Loucy (cell line): Measurements from ENCODE around the gene GALNT9.

Experiments
- H2AFZ ChIP-seq: fragments of 200-600 bp; sonication (generic); 2 replicates; pipeline ENCODE4 v1.6.0; 2016; ENCODE audit warnings: antibody characterized with exemption, mild to moderate bottlenecking, low read length, moderate library complexity
- H3F3A ChIP-seq: fragments of 200-600 bp; 2 replicates; pipeline ENCODE4 v1.6.0; 2016; ENCODE audit warnings: antibody characterized with exemption, low read depth, mild to moderate bottlenecking
- H3K27me3 ChIP-seq: fragments of 200-600 bp; sonication (generic); 2 replicates; pipeline ENCODE4 v1.6.1; 2014; ENCODE audit warnings: low read length, mild to moderate bottlenecking; ENCODE audit not compliant: insufficient read depth, poor library complexity, severe bottlenecking
- H3K36me3 ChIP-seq: fragments of 200-600 bp; sonication (generic); 2 replicates; pipeline ENCODE4 v1.6.1; 2016; ENCODE audit warnings: low read length; ENCODE audit not compliant: insufficient read depth
- H3K4me1 ChIP-seq: fragments of 200-600 bp; sonication (generic); 2 replicates; pipeline ENCODE4 v1.5.1; 2014; ENCODE audit warnings: low read length, mild to moderate bottlenecking; ENCODE audit not compliant: insufficient read depth, poor library complexity, severe bottlenecking
- H3K4me2 ChIP-seq: fragments of 200-600 bp; sonication (generic); 2 replicates; pipeline ENCODE4 v1.6.0; 2014; ENCODE audit warnings: antibody characterized with exemption, low read length, low read depth, mild to moderate bottlenecking; ENCODE audit not compliant: poor library complexity, severe bottlenecking
- H3K4me3 ChIP-seq: fragments of 200-600 bp; sonication (generic); 2 replicates; pipeline ENCODE4 v1.5.1; 2014; ENCODE audit warnings: low read length, mild to moderate bottlenecking, mixed read lengths; ENCODE audit not compliant: poor library complexity, severe bottlenecking
- H3K79me2 ChIP-seq: fragments of 200-600 bp; sonication (generic); 2 replicates; pipeline ENCODE4 v1.6.1; 2014; ENCODE audit warnings: low read length; ENCODE audit not compliant: insufficient read depth
- H3K9ac ChIP-seq: fragments of 200-600 bp; sonication (generic); 2 replicates; pipeline ENCODE4 v1.6.0; 2014; ENCODE audit warnings: mild to moderate bottlenecking, low read depth, low read length, moderate library complexity; ENCODE audit not compliant: poor library complexity, severe bottlenecking
- H3K9me2 ChIP-seq: fragments of 200-600 bp; sonication (generic); replicated peaks from 2 replicates; pipeline ENCODE4 v1.6.1; 2016; ENCODE audit warnings: low read depth, low read length, mixed read lengths
- H3K9me3 ChIP-seq: fragments of 200-600 bp; sonication (generic); 2 replicates; pipeline ENCODE4 v1.6.1; 2014; ENCODE audit warnings: mild to moderate bottlenecking, antibody characterized with exemption, low read length, low read depth; ENCODE audit not compliant: insufficient read depth
- H4K20me1 ChIP-seq: fragments of 200-600 bp; sonication (generic); 2 replicates; pipeline ENCODE4 v1.6.0; 2014; ENCODE audit warnings: antibody characterized with exemption, low read length, mild to moderate bottlenecking; ENCODE audit not compliant: insufficient read depth, poor library complexity, severe bottlenecking
- EZH2phosphoT487 ChIP-seq: fragments of 200-600 bp; IDR thresholded peaks from 2 replicates; pipeline ENCODE4 v1.6.1; 2018; ENCODE audit warnings: antibody characterized with exemption, mild to moderate bottlenecking, moderate library complexity, borderline replicate concordance
- TF ChIP-seq, protein P1 (sequence below): fragments of 200-600 bp; sonication (generic); conservative IDR thresholded peaks from 2 replicates; pipeline ENCODE4 v1.5.1; 2014; ENCODE audit warnings: mild to moderate bottlenecking, antibody characterized with exemption, low read length

GALNT9 gene

GRCh38 chr12:132147423-132148367, 181.7 kb downstream of the GALNT9 start:
- Histone ChIP-seq H3K4me3 (no peak overlapping the region), H3K36me3 (peaks cover 6% of the 10 kb centered on the region; the same call in 1 of the 2 replicates), H3F3A (no peaks in the 10 kb centered on the region), H4K20me1 (peaks cover 20% of the 10 kb centered on the region), H2AFZ (no peak overlapping the region), H3K9me3 (no peaks in the 10 kb centered on the region), H3K4me1 (peaks cover 21% of the 10 kb centered on the region), H3K4me2 (no peak overlapping the region), H3K9ac (no peak overlapping the region), H3K27me3 (no peaks in the 10 kb centered on the region), H3K79me2 (peaks cover 38% of the 10 kb centered on the region), H3K9me2 (no peaks in the 10 kb centered on the region)
- TF ChIP-seq, protein P1, sequence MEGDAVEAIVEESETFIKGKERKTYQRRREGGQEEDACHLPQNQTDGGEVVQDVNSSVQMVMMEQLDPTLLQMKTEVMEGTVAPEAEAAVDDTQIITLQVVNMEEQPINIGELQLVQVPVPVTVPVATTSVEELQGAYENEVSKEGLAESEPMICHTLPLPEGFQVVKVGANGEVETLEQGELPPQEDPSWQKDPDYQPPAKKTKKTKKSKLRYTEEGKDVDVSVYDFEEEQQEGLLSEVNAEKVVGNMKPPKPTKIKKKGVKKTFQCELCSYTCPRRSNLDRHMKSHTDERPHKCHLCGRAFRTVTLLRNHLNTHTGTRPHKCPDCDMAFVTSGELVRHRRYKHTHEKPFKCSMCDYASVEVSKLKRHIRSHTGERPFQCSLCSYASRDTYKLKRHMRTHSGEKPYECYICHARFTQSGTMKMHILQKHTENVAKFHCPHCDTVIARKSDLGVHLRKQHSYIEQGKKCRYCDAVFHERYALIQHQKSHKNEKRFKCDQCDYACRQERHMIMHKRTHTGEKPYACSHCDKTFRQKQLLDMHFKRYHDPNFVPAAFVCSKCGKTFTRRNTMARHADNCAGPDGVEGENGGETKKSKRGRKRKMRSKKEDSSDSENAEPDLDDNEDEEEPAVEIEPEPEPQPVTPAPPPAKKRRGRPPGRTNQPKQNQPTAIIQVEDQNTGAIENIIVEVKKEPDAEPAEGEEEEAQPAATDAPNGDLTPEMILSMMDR: no peak
- no peak for TF ChIP-seq EZH2phosphoT487

DNA sequence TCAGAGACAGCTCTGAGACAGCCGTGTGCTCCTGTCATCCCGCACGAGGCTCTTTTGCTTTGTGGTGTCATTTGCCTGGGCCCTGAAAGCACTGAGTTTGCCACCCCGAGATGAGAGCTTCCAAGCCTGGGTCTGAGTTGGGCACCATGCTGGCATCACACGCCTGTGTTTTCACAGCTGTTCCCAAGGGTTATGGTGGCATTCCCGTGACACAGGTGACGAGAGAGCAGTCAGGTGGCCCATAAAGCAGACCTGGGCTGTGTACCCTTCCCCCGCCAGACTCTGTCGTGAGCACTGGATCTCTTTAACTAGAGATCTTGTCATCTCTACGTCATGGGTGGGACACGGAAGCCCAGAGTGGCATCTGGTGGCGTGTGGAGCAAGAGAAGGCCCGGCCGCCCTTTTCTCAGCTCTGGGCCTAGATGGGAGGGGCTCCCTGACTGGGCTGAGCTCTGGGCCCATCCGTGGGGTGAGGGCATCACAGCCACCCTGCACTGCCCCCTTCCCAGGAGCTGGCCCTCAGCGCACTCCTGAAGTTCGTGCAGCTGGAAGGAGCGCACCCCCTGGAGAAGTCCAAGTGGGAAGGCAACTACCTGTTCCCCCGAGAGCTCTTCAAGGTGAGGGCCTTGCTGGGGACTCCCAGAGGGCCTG, 182.5 kb downstream of the GALNT9 start:
- no peaks in the 10 kb centered on the region for H3K9me2 ChIP-seq
- H3K4me2 ChIP-seq: peak overlapping the region; percentile 99
- no peak overlapping the region for H3K4me3 ChIP-seq
- no peaks in the 10 kb centered on the region for H3K27me3 ChIP-seq
- peaks cover 24% of the 10 kb centered on the region for H4K20me1 ChIP-seq
- no peaks in the 10 kb centered on the region for H3K9me3 ChIP-seq
- TF ChIP-seq, protein P1: no peak
- no peak for TF ChIP-seq EZH2phosphoT487
- peaks cover 29% of the 10 kb centered on the region for H3K4me1 ChIP-seq
- H3K36me3 ChIP-seq: no peaks in the 10 kb centered on the region; the same call in 1 of the 2 replicates
- no peaks in the 10 kb centered on the region for H3F3A ChIP-seq
- no peak overlapping the region for H2AFZ ChIP-seq
- H3K9ac ChIP-seq: no peak overlapping the region
- H3K79me2 ChIP-seq: peaks cover 46% of the 10 kb centered on the region
